Measurements from ENCODE around the gene SLC25A12.
"Not testable (repeated sequence)": the region's sequence is repeated elsewhere in the genome, so short reads cannot be mapped to it uniquely, and the experiment has no call there.

The SLC25A12 gene

GRCh38 chr2:171893824-171894611, at the start of gene SLC25A12:
TSS of gene SLC25A12 (minus strand) at chr2:171894244. CDS start at chr2:171894214, 30 bp downstream.
- in situ Hi-C loops (cut with HindIII; ENCODE audit: low sequenced_read_pairs), result no loop called here

GRCh38 chr2:171941316-171941699, 47.3 kb upstream of the SLC25A12 start:
- in situ Hi-C loops (cut with HindIII; ENCODE audit: low sequenced_read_pairs), result no loop called here

- in situ Hi-C loops (cut with HindIII; ENCODE audit: low sequenced_read_pairs), result no loop called here
These were observed 45.7 kb upstream of the SLC25A12 start for GRCh38 chr2:171939743-171940071.

- in situ Hi-C loops (cut with HindIII; ENCODE audit: low sequenced_read_pairs), result no loop called here
These were observed 45.2 kb upstream of the SLC25A12 start for GRCh38 chr2:171939058-171939742.

- in situ Hi-C loops (cut with HindIII; ENCODE audit: low sequenced_read_pairs), result no loop called here
These were observed 36.3 kb upstream of the SLC25A12 start for GRCh38 chr2:171930385-171930784.

GRCh38 chr2:171924170-171924942, 30.3 kb upstream of the SLC25A12 start:
- in situ Hi-C loops (cut with HindIII; ENCODE audit: low sequenced_read_pairs), result no loop called here

- in situ Hi-C loops (cut with HindIII; ENCODE audit: low sequenced_read_pairs), result no loop called here
These were observed 29.2 kb upstream of the SLC25A12 start for GRCh38 chr2:171923206-171923605.

- in situ Hi-C loops (cut with HindIII; ENCODE audit: low sequenced_read_pairs), result no loop called here
These were observed 28.4 kb upstream of the SLC25A12 start, which contains the start of gene HAT1 for GRCh38 chr2:171922230-171923022. TSS of gene HAT1 (plus strand) at chr2:171922461. CDS start at chr2:171922501, 40 bp downstream.

- in situ Hi-C loops (cut with HindIII; ENCODE audit: low sequenced_read_pairs), result no loop called here
These were observed 27.9 kb upstream of the SLC25A12 start for GRCh38 chr2:171921970-171922229.

- in situ Hi-C loops (cut with HindIII; ENCODE audit: low sequenced_read_pairs), result no loop called here
These were observed 25.4 kb upstream of the SLC25A12 start for GRCh38 chr2:171919453-171919852.

- in situ Hi-C loops (cut with HindIII; ENCODE audit: low sequenced_read_pairs), result no loop called here
These were observed 19.5 kb upstream of the SLC25A12 start for GRCh38 chr2:171913517-171913916.

GRCh38 chr2:171910494-171910893, 16.4 kb upstream of the SLC25A12 start:
- in situ Hi-C loops (cut with HindIII; ENCODE audit: low sequenced_read_pairs), result no loop called here

GRCh38 chr2:171909266-171909665, 15.2 kb upstream of the SLC25A12 start:
- in situ Hi-C loops (cut with HindIII; ENCODE audit: low sequenced_read_pairs), result no loop called here

- in situ Hi-C loops (cut with HindIII; ENCODE audit: low sequenced_read_pairs), result no loop called here
These were observed 14.2 kb upstream of the SLC25A12 start for GRCh38 chr2:171908235-171908634.

- in situ Hi-C loops (cut with HindIII; ENCODE audit: low sequenced_read_pairs), result no loop called here
These were observed 8.9 kb upstream of the SLC25A12 start for GRCh38 chr2:171902840-171903420.

- in situ Hi-C loops (cut with HindIII; ENCODE audit: low sequenced_read_pairs), result not testable (repeated sequence)
These were observed 5.7 kb upstream of the SLC25A12 start for GRCh38 chr2:171899623-171900282.

GRCh38 chr2:171895786-171896185, 1.7 kb upstream of the SLC25A12 start:
- in situ Hi-C loops (cut with HindIII; ENCODE audit: low sequenced_read_pairs), result no loop called here

GRCh38 chr2:171894612-171894947, 536 bp upstream of the SLC25A12 start:
- in situ Hi-C loops (cut with HindIII; ENCODE audit: low sequenced_read_pairs), result no loop called here

GRCh38 chr2:171893196-171893823, 734 bp downstream of the SLC25A12 start:
- in situ Hi-C loops (cut with HindIII; ENCODE audit: low sequenced_read_pairs), result no loop called here

GRCh38 chr2:171889808-171890207, 4.2 kb downstream of the SLC25A12 start:
- in situ Hi-C loops (cut with HindIII; ENCODE audit: low sequenced_read_pairs), result no loop called here
